ENCODE results near the gene GPR160.
A peak's percentile ranks its signal among the peaks of the same experiment; 100 is the strongest.

GPR160 gene

GRCh38 chr3:170023165-170023564, 14.6 kb upstream of the GPR160 start:
- in situ Hi-C loops (cut with MboI; ENCODE audit: low sequenced_read_pairs, unreplicated experiment), result no loop called here
- no peak for TF ChIP-seq CTCF (IDR thresholded peaks at IDR 0.05; ENCODE audit: borderline replicate concordance, control extremely low read depth, extremely low read depth, insufficient read depth, missing control alignments)
- DNase-seq (ENCODE audit: low spot score), result no peak

- no peak for DNase-seq (ENCODE audit: low spot score)
- in situ Hi-C loops (cut with MboI; ENCODE audit: low sequenced_read_pairs, unreplicated experiment), result no loop called here
- no peak for TF ChIP-seq CTCF (IDR thresholded peaks at IDR 0.05; ENCODE audit: borderline replicate concordance, control extremely low read depth, extremely low read depth, insufficient read depth, missing control alignments)
Observed at GRCh38 chr3:170024581-170024980, 13.2 kb upstream of the GPR160 start.

GRCh38 chr3:170027233-170028102, 10.3 kb upstream of the GPR160 start:
- TF ChIP-seq CTCF (IDR thresholded peaks at IDR 0.05; ENCODE audit: borderline replicate concordance, control extremely low read depth, extremely low read depth, insufficient read depth, missing control alignments), result no peak
- in situ Hi-C loops (cut with MboI; ENCODE audit: low sequenced_read_pairs, unreplicated experiment), result loop anchor here (25.0 kb wide), 1 partner anchor 785 kb away; no protein-coding TSS in a partner anchor
- no peak for DNase-seq (ENCODE audit: low spot score)

GRCh38 chr3:170033489-170033888, 4.3 kb upstream of the GPR160 start:
- in situ Hi-C loops (cut with MboI; ENCODE audit: low sequenced_read_pairs, unreplicated experiment), result loop anchor here (25.0 kb wide), 1 partner anchor 779 kb away; no protein-coding TSS in a partner anchor
- no peak for DNase-seq (ENCODE audit: low spot score)
- TF ChIP-seq CTCF (IDR thresholded peaks at IDR 0.05; ENCODE audit: borderline replicate concordance, control extremely low read depth, extremely low read depth, insufficient read depth, missing control alignments), result no peak

- DNase-seq (ENCODE audit: low spot score), result peak; percentile 56
- in situ Hi-C loops (cut with MboI; ENCODE audit: low sequenced_read_pairs, unreplicated experiment), result loop anchor here (25.0 kb wide), 1 partner anchor 774 kb away; no protein-coding TSS in a partner anchor
- TF ChIP-seq CTCF (IDR thresholded peaks at IDR 0.05; ENCODE audit: borderline replicate concordance, control extremely low read depth, extremely low read depth, insufficient read depth, missing control alignments), result no peak
Observed at GRCh38 chr3:170038434-170039110, 777 bp downstream of the GPR160 start.

DNA sequence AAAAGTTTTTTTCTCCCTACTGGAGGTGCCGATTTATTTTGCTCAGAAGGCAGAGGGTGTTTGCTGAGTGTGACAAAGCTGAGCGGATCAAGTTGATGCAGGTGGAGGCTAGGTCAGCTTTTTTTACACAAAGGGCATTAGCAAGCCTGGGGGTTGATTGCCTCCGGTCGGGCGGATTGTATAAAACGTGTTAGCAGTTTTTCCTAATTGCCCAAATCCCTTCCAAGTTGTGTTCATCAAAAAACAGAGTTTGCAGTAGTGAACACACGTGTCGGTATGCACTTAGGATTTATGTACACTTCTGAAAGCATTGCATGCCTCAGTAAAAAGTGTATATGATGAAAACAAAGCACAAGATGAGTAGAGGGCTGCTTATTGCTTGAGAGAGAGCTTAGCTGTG, 2.6 kb downstream of the GPR160 start:
- no peak for TF ChIP-seq CTCF (IDR thresholded peaks at IDR 0.05; ENCODE audit: borderline replicate concordance, control extremely low read depth, extremely low read depth, insufficient read depth, missing control alignments)
- DNase-seq (ENCODE audit: low spot score), result no peak
- in situ Hi-C loops (cut with MboI; ENCODE audit: low sequenced_read_pairs, unreplicated experiment), result loop anchor here (25.0 kb wide), 1 partner anchor 772 kb away; no protein-coding TSS in a partner anchor

All from GM13976 (cell line).